GM21576 (cell line): ENCODE measurements around the gene PM20D1.

Experiments used
- ATAC-seq: cut with Tn5 transposase; IDR thresholded peaks from one replicate; pipeline ENCODE4 v1.9.1; 2021; ENCODE audit warnings: mild to moderate bottlenecking, moderate library complexity; ENCODE audit not compliant: unreplicated experiment

The PM20D1 gene

DNA sequence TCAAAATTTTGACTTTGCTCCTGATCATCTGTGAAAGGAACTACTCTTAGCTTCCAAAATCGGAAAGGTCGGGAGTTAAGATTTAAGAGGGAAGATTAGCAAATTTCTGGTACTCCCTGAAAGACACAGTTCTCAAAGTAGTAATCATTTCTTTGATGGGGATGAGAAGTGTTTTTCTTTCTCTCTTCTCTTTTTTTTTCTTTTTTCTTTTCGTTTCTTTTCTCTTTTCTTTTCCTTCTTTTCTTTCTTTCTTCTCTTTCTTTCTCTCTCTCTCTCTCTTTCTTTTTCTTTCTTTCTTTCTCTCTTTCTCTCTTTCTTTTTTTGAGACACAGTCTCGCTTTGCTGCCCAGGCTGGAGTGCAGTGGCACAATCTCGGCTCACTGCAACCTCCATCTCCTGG is 69.6 kb downstream of the PM20D1 start:
- no peak for ATAC-seq
